HepG2 (cell line): Measurements from ENCODE around the gene RGS14. TPM values are rescaled to one million over a fixed set of nuclear protein-coding genes. Genes with fewer than 3 reads are reported as not detected.
A peak's percentile ranks its signal among the peaks of the same experiment; 100 is the strongest.

Experiments
- AKAP8 ChIP-seq: sonication (generic); formaldehyde crosslinking; IDR thresholded peaks from 2 replicates; pipeline ENCODE4 v1.5.1; 2020; ENCODE audit warnings: mild to moderate bottlenecking, missing genetic modification reagents
- HOXA5 ChIP-seq: sonication (generic); formaldehyde crosslinking; IDR thresholded peaks from 2 replicates; pipeline ENCODE4 v1.4.0; 2020; ENCODE audit warnings: missing genetic modification reagents
- LCORL ChIP-seq, 2 experiments: fragments of 450-650 bp in 1 of 2; sonication (generic) in 1 of 2; formaldehyde crosslinking in 1 of 2; IDR thresholded peaks; 2 replicates each; pipeline versions ENCODE4 v1.5.0 to v1.6.1; 2017 to 2020; ENCODE audit warnings: antibody characterized with exemption in 1 of 2, missing genetic modification reagents in 1 of 2
- NCOA2 ChIP-seq: sonication (generic); formaldehyde crosslinking; IDR thresholded peaks from 2 replicates; pipeline ENCODE4 v1.8.0; 2022; ENCODE audit warnings: inconsistent platforms
- NRL ChIP-seq: sonication (generic); formaldehyde crosslinking; IDR thresholded peaks from 2 replicates; pipeline ENCODE4 v1.5.0; 2020; ENCODE audit warnings: missing genetic modification reagents, mild to moderate bottlenecking, moderate library complexity, borderline replicate concordance
- PHF5A ChIP-seq: IDR thresholded peaks from one replicate; pipeline ENCODE4 v1.6.1; 2018; ENCODE audit warnings: low read depth, missing genetic modification reagents; ENCODE audit not compliant: unreplicated experiment
- RCOR2 ChIP-seq: IDR thresholded peaks from 2 replicates; pipeline ENCODE4 v1.6.1; 2016; ENCODE audit warnings: missing biosample characterization, missing genetic modification reagents
- RFX1 ChIP-seq: fragments of 450-650 bp; IDR thresholded peaks from 2 replicates; pipeline ENCODE4 v1.6.1; 2017
- SP140L ChIP-seq: sonication (generic); formaldehyde crosslinking; IDR thresholded peaks from 2 replicates; pipeline ENCODE4 v1.4.0; 2020; ENCODE audit warnings: missing genetic modification reagents, borderline replicate concordance
- ZFY ChIP-seq: sonication (generic); formaldehyde crosslinking; IDR thresholded peaks from 2 replicates; pipeline ENCODE4 v1.4.0; 2020; ENCODE audit warnings: missing genetic modification reagents
- ZNF343 ChIP-seq: sonication (generic); formaldehyde crosslinking; IDR thresholded peaks from 2 replicates; pipeline ENCODE4 v1.4.0; 2020; ENCODE audit warnings: mild to moderate bottlenecking, missing genetic modification reagents
- ZNF775 ChIP-seq: sonication (generic); formaldehyde crosslinking; IDR thresholded peaks from 2 replicates; pipeline ENCODE4 v1.4.0; 2020; ENCODE audit warnings: missing genetic modification reagents, mild to moderate bottlenecking, moderate library complexity, borderline replicate concordance
- polyA plus RNA-seq, 8 experiments: library from polyadenylated mRNA; depleted of rRNA in 3 of 8; stranded (reverse) in 7 of 8; unstranded in 1 of 8; fragments of >200 nt; fragmentation: Illumina TruSeq in 4 of 8; extraction: Trizol in 4 of 8; gene quantifications; 2 replicates each; pipeline versions ENCODE4 v1.2.1 to v1.2.3, GENCODE V29; 2011 to 2016; ENCODE audit warnings: low read depth in 4 of 8, missing spikeins in 1 of 8, mixed read lengths in 1 of 8; ENCODE audit not compliant: insufficient read depth in 1 of 8
- total RNA-seq, 5 experiments: library from RNA; depleted of rRNA; stranded (reverse); fragments of >200 nt; fragmentation: Illumina TruSeq; extraction: Trizol; gene quantifications; 2 replicates each; pipeline ENCODE4 v1.2.3, GENCODE V29; 2016; ENCODE audit warnings: low read depth in 1 of 5
- TF ChIP-seq, protein P1 (sequence below): sonication (generic); formaldehyde crosslinking; IDR thresholded peaks from 2 replicates; pipeline ENCODE4 v1.8.1; 2022; ENCODE audit warnings: low read depth, mild to moderate bottlenecking, missing genetic modification reagents
- TF ChIP-seq, protein P2 (sequence below): sonication (generic); formaldehyde crosslinking; IDR thresholded peaks from 2 replicates; pipeline ENCODE4 v1.5.1; 2020; ENCODE audit warnings: missing genetic modification reagents, mild to moderate bottlenecking, borderline replicate concordance
- TF ChIP-seq, protein P3 (sequence below): sonication (generic); formaldehyde crosslinking; IDR thresholded peaks from 2 replicates; pipeline ENCODE4 v1.4.0; 2020; ENCODE audit warnings: missing genetic modification reagents
- TF ChIP-seq, protein P4 (sequence below), 2 experiments: sonication (generic) in 1 of 2; formaldehyde crosslinking in 1 of 2; IDR thresholded peaks; 2 replicates each; pipeline versions ENCODE4 v1.4.0 to v1.6.1; 2018 to 2020; ENCODE audit warnings: missing genetic modification reagents in 2 of 2, borderline replicate concordance in 1 of 2, low read depth in 1 of 2, mild to moderate bottlenecking in 1 of 2, missing biosample characterization in 1 of 2

RGS14 gene
- total and polyA plus RNA-seq, 2 of the 13 experiments (the other 11 are each of a cell fraction or from before 2014, with no cell fraction given): 11.1 to 17.2 TPM

DNA sequence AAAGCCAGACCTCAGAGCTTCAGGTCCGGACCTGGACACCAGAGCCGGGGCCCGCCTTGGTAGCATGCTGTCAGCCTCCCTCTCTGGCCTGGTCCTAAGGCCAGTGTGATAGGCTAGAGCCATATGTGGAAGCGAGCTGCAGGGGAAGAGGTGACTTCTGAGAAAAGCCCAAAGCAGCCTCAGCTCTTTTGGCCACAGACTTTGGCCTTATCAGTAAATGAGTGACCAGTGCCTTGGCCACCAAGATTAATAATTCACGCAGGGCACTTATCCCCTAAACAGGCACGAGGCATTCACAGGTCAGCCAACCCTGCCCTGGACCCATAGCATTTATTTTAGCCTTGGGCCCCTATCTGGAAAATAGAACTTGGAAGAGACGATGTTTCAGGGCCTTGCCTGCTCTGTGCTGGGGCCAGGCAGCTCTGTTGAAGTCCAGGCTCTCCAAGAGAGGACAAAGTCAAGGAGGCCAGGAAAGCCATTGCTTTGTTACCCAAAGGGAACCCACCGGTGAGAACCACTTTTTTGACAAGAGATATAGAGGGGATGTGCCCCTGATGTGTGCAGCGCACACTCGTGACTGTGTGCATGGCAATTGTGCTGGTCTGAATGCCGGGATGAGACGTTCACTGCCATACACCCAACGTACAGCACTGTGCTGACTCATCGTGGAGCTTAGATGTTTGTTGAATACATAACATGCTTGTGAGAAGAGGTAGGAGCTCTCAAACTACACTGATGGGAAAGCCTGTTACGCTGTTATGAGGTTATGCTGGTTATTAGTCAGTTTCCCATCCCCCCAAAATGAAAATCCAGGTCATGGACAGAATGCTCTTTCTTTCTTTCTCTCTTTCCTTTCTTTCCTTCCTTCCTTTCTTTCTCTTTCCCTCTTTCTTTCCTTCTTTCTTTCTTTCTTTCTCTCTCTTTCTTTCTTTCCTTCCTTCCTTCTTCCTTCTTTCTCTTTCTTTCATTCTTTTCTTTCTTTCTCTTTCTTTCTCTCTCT is 21.5 kb downstream of the RGS14 start (continued):
- TF ChIP-seq, protein P1, sequence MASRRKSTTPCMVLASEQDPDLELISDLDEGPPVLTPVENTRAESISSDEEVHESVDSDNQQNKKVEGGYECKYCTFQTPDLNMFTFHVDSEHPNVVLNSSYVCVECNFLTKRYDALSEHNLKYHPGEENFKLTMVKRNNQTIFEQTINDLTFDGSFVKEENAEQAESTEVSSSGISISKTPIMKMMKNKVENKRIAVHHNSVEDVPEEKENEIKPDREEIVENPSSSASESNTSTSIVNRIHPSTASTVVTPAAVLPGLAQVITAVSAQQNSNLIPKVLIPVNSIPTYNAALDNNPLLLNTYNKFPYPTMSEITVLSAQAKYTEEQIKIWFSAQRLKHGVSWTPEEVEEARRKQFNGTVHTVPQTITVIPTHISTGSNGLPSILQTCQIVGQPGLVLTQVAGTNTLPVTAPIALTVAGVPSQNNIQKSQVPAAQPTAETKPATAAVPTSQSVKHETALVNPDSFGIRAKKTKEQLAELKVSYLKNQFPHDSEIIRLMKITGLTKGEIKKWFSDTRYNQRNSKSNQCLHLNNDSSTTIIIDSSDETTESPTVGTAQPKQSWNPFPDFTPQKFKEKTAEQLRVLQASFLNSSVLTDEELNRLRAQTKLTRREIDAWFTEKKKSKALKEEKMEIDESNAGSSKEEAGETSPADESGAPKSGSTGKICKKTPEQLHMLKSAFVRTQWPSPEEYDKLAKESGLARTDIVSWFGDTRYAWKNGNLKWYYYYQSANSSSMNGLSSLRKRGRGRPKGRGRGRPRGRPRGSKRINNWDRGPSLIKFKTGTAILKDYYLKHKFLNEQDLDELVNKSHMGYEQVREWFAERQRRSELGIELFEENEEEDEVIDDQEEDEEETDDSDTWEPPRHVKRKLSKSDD (CRISPR knock-in tag): peak; percentile 54; the same call in 1 of the 2 replicates
- TF ChIP-seq, protein P2, sequence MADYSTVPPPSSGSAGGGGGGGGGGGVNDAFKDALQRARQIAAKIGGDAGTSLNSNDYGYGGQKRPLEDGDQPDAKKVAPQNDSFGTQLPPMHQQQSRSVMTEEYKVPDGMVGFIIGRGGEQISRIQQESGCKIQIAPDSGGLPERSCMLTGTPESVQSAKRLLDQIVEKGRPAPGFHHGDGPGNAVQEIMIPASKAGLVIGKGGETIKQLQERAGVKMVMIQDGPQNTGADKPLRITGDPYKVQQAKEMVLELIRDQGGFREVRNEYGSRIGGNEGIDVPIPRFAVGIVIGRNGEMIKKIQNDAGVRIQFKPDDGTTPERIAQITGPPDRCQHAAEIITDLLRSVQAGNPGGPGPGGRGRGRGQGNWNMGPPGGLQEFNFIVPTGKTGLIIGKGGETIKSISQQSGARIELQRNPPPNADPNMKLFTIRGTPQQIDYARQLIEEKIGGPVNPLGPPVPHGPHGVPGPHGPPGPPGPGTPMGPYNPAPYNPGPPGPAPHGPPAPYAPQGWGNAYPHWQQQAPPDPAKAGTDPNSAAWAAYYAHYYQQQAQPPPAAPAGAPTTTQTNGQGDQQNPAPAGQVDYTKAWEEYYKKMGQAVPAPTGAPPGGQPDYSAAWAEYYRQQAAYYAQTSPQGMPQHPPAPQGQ (CRISPR knock-in tag): no peak; the same call in 1 of the 2 replicates
- peak; percentile 57; the same call in 1 of the 2 replicates for TF ChIP-seq HOXA5 (CRISPR knock-in tag)
- 0 out of 2 replicates have a peak, but pooled peaks have one; percentile 35 for TF ChIP-seq LCORL (IDR thresholded peaks at IDR 0.05)
- peak; percentile 84 for TF ChIP-seq LCORL (CRISPR knock-in tag; IDR thresholded peaks at IDR 0.05)
- TF ChIP-seq ZNF343 (CRISPR knock-in tag): peak; percentile 27; the same call in 1 of the 2 replicates
- TF ChIP-seq ZFY: peak; percentile 97
- TF ChIP-seq NRL (CRISPR knock-in tag): peak; percentile 19; the same call in 1 of the 2 replicates
- TF ChIP-seq SP140L (CRISPR knock-in tag): 0 out of 2 replicates have a peak, but pooled peaks have one; percentile 81
- TF ChIP-seq, protein P3, sequence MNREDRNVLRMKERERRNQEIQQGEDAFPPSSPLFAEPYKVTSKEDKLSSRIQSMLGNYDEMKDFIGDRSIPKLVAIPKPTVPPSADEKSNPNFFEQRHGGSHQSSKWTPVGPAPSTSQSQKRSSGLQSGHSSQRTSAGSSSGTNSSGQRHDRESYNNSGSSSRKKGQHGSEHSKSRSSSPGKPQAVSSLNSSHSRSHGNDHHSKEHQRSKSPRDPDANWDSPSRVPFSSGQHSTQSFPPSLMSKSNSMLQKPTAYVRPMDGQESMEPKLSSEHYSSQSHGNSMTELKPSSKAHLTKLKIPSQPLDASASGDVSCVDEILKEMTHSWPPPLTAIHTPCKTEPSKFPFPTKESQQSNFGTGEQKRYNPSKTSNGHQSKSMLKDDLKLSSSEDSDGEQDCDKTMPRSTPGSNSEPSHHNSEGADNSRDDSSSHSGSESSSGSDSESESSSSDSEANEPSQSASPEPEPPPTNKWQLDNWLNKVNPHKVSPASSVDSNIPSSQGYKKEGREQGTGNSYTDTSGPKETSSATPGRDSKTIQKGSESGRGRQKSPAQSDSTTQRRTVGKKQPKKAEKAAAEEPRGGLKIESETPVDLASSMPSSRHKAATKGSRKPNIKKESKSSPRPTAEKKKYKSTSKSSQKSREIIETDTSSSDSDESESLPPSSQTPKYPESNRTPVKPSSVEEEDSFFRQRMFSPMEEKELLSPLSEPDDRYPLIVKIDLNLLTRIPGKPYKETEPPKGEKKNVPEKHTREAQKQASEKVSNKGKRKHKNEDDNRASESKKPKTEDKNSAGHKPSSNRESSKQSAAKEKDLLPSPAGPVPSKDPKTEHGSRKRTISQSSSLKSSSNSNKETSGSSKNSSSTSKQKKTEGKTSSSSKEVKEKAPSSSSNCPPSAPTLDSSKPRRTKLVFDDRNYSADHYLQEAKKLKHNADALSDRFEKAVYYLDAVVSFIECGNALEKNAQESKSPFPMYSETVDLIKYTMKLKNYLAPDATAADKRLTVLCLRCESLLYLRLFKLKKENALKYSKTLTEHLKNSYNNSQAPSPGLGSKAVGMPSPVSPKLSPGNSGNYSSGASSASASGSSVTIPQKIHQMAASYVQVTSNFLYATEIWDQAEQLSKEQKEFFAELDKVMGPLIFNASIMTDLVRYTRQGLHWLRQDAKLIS (CRISPR knock-in tag): peak; percentile 40; the same call in 1 of the 2 replicates
- no peak; the same call in 1 of the 2 replicates for TF ChIP-seq RCOR2
- TF ChIP-seq AKAP8 (CRISPR knock-in tag): peak; percentile 62
- TF ChIP-seq PHF5A (CRISPR knock-in tag): no peak
- TF ChIP-seq RFX1: no peak
- 0 out of 2 replicates have a peak, but pooled peaks have one; percentile 42 for TF ChIP-seq NCOA2
- TF ChIP-seq ZNF775 (CRISPR knock-in tag): no peak
- TF ChIP-seq, protein P4, sequence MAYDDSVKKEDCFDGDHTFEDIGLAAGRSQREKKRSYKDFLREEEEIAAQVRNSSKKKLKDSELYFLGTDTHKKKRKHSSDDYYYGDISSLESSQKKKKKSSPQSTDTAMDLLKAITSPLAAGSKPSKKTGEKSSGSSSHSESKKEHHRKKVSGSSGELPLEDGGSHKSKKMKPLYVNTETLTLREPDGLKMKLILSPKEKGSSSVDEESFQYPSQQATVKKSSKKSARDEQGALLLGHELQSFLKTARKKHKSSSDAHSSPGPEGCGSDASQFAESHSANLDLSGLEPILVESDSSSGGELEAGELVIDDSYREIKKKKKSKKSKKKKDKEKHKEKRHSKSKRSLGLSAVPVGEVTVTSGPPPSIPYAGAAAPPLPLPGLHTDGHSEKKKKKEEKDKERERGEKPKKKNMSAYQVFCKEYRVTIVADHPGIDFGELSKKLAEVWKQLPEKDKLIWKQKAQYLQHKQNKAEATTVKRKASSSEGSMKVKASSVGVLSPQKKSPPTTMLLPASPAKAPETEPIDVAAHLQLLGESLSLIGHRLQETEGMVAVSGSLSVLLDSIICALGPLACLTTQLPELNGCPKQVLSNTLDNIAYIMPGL (CRISPR knock-in tag; IDR thresholded peaks at IDR 0.05; ENCODE audit: borderline replicate concordance in 1 of 2, low read depth in 1 of 2): peak; percentile 61 to 63; a peak in 3 of 4 replicates
